Ovary (tissue), 9 donors: ENCODE measurements around the gene METRNL. TPM values are rescaled to one million over a fixed set of nuclear protein-coding genes. Genes with fewer than 3 reads are reported as not detected.

Source experiments
- DNase-seq, 5 donors: peaks; one replicate each; pipeline ENCODE4 v3.0.0-alpha.2; 2019 to 2020
- H3K27ac ChIP-seq, 2 donors: fragments of 200-600 bp; one replicate each; pipeline versions ENCODE4 v1.5.1 to v1.8.0; 2019 to 2022
- H3K27me3 ChIP-seq: fragments of 200-600 bp; one replicate; pipeline ENCODE4 v1.8.0; 2022
- H3K36me3 ChIP-seq: fragments of 200-600 bp; sonication (generic); one replicate; pipeline ENCODE4 v1.5.1; 2019
- H3K4me1 ChIP-seq: one replicate; pipeline ENCODE4 v1.8.1; 2013; ENCODE audit warnings: mild to moderate bottlenecking, moderate library complexity; ENCODE audit not compliant: insufficient read depth
- H3K4me3 ChIP-seq: fragments of 200-600 bp; sonication (generic); one replicate; pipeline ENCODE4 v1.5.1; 2017
- H3K9me3 ChIP-seq, 2 donors: fragments of 200-600 bp in 1 of 2; sonication (generic) in 1 of 2; one replicate each; pipeline versions ENCODE4 v1.5.1 to v1.8.1; 2013 to 2019; ENCODE audit warnings: mild to moderate bottlenecking in 1 of 2, moderate library complexity in 1 of 2
- CTCF ChIP-seq, 3 donors: fragments of 450-650 bp in 2 of 3; fragments of 200-600 bp in 1 of 3; IDR thresholded peaks; one replicate each; pipeline versions ENCODE4 v1.5.1 to v1.8.0; 2016 to 2022; ENCODE audit warnings: antibody characterized with exemption in 3 of 3, mild to moderate bottlenecking in 1 of 3
- EP300 ChIP-seq: sonication (generic); formaldehyde crosslinking; IDR thresholded peaks from one replicate; pipeline ENCODE4 v1.6.1; 2017; ENCODE audit warnings: antibody characterized with exemption
- POLR2A ChIP-seq: fragments of 450-650 bp; IDR thresholded peaks from one replicate; pipeline ENCODE4 v1.6.1; 2017; ENCODE audit warnings: antibody characterized with exemption, mild to moderate bottlenecking, moderate library complexity
- WGBS, 3 donors: extraction: QIAGEN DNeasy Blood & Tissue Kit in 1 of 3; methylation state at CpG; one replicate each; pipeline versions ENCODE4 v1.1.5 to v1.1.7; 2013 to 2017; 5-methylcytosine and 5-hydroxymethylcytosine counted together
- intact Hi-C, 4 donors: fragments of 100-400 bp; cut with DNase I; formaldehyde crosslinking; loops; one replicate each; pipeline versions ENCODE4 v1.11.0 to v1.15.1; 2022 to 2023
- polyA plus RNA-seq, 2 donors: library from polyadenylated mRNA; stranded (reverse); fragments of 200-250 nt in 1 of 2; fragments of 350-450 nt in 1 of 2; fragmentation: Illumina TruSeq in 1 of 2; extraction: RNeasy Lipid Tissue Mini Kit (QIAGEN cat#74804) in 1 of 2; gene quantifications; one replicate each; pipeline ENCODE4 v1.2.3, GENCODE V29; 2013 to 2014
- total RNA-seq, 7 donors: library from RNA; depleted of rRNA in 2 of 7; stranded (reverse); fragments of >200 nt in 2 of 7; fragmentation: NEBNext Ultra II Directional in 3 of 7; extraction: Animal tissue kit (Norgen Biotek cat#: 25700) in 3 of 7; gene quantifications; one replicate each; pipeline versions ENCODE4 v1.1.0 to v1.2.4, GENCODE V29; 2016 to 2023
- donor health status: DM: no; HTN: no; CAD: no; lungs with moderate emphysema.
- donor health status: DM: no; HTN: no; CAD: no.
- donor health status: Bipolar disorder and iron deficiency.
- donor health status: DM: yes; HTN: yes; CAD: no.
- donor health status: DM: no; HTN: no; CAD: no.
- donor health status: DM: yes; HTN: yes; CAD: no.

METRNL gene
- total and polyA plus RNA-seq, 9 donors, result 4.3 to 84.3 (median 29.4) TPM

DNA sequence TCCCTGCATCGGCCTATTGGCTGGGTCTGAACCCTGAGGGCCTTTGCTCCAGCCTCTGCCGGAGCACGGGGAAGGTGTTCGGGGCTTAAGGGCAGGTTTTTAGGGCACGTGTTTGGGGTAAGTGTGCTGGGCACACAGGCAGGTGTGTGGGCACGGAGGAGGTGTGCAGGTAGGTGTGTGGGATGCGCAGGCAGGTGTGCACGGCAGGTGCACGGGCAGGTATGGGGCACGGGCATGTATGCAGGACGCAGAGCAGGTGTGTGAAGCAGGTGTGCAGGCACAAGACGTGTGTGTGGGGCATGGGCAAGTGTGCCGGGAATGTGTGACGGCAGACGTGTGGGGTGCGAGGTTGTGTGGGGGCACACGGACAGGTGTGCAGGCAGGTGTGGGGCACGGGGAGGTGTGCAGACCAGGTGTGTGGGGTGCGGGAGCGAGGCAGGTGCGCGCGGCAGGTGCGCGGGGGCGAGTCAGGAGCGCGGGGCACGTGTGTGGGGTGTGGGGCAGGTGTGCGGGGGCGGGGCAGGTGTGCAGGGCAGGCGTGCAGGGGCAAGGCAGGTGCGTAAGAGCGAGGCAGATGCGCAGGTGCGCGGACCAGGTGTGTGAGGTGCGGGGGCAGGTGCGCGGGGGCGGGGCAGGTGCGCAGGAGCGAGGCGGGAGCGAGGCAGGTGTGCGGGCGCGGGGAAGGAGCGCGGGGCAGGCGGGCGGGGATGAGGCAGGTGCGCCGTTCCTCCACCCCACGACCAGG, 28.6 kb upstream of the METRNL start:
- intact Hi-C loops, result no loop called here
- Histone ChIP-seq H3K27me3 (no peaks in the 10 kb centered on the region), H3K4me1 (peaks cover 10% of the 10 kb centered on the region), H3K4me3 (peak overlapping the region; percentile 61), H3K27ac (peak overlapping the region in 1 of 2 donors; percentile 17), H3K9me3 (no peaks in the 10 kb centered on the region), H3K36me3 (no peaks in the 10 kb centered on the region)
- TF ChIP-seq CTCF (IDR thresholded peaks at IDR 0.05), result no peak
- no peak for TF ChIP-seq POLR2A
- TF ChIP-seq EP300, result no peak
- peak in 2 of 5 donors; percentile 30 to 61 for DNase-seq
- WGBS, 3 donors, result 23 to 33% (median 30%) methylated on average over 42 to 55 of the region's 55 CpGs

- peak; percentile 96 to 98 (median 97) for DNase-seq
- 0 to 1% (median 0%) methylated on average over 45 to 95 of the region's 95 CpGs for WGBS, 3 donors
- H3K27me3 ChIP-seq, result no peaks in the 10 kb centered on the region
- H3K4me1 ChIP-seq, result peaks cover 10% of the 10 kb centered on the region
- peak overlapping the region; percentile 63 to 73 for H3K27ac ChIP-seq
- intact Hi-C loops, result no loop called here
- no peaks in the 10 kb centered on the region for H3K9me3 ChIP-seq
- TF ChIP-seq EP300 (no peak), CTCF (IDR thresholded peaks at IDR 0.05) (peak in 1 of 3 donors; percentile 23), POLR2A (peak; percentile 47)
- peak overlapping the region; percentile 61 for H3K4me3 ChIP-seq
- no peaks in the 10 kb centered on the region for H3K36me3 ChIP-seq
These were observed 27.8 kb upstream of the METRNL start for GRCh38 chr17:83051396-83052240.

GRCh38 chr17:83052241-83052564, 27.2 kb upstream of the METRNL start:
- 35 to 39% (median 35%) methylated on average over 11 to 12 of the region's 12 CpGs for WGBS, 3 donors
- no peak for DNase-seq
- H3K9me3 ChIP-seq, result no peaks in the 10 kb centered on the region
- no peaks in the 10 kb centered on the region for H3K27me3 ChIP-seq
- H3K4me1 ChIP-seq, result peaks cover 10% of the 10 kb centered on the region
- TF ChIP-seq POLR2A (no peak), EP300 (no peak), CTCF (IDR thresholded peaks at IDR 0.05) (no peak)
- H3K4me3 ChIP-seq, result peak overlapping the region; percentile 61
- H3K27ac ChIP-seq, result peak overlapping the region; percentile 63 to 73
- intact Hi-C loops, result no loop called here
- no peaks in the 10 kb centered on the region for H3K36me3 ChIP-seq

GRCh38 chr17:83053021-83053681, 26.3 kb upstream of the METRNL start:
- no peak overlapping the region for H3K4me3 ChIP-seq
- peaks cover 10% of the 10 kb centered on the region for H3K4me1 ChIP-seq
- TF ChIP-seq POLR2A (no peak), EP300 (no peak), CTCF (IDR thresholded peaks at IDR 0.05) (no peak)
- H3K36me3 ChIP-seq, result no peaks in the 10 kb centered on the region
- 68 to 72% (median 68%) methylated on average over 15 of the region's 15 CpGs for WGBS, 3 donors
- no peaks in the 10 kb centered on the region for H3K27me3 ChIP-seq
- DNase-seq, result peak in 3 of 5 donors; percentile 38 to 54 (median 50)
- intact Hi-C loops, result no loop called here
- peak overlapping the region in 1 of 2 donors; percentile 28 for H3K27ac ChIP-seq
- no peaks in the 10 kb centered on the region for H3K9me3 ChIP-seq
